Measurements from ENCODE around the gene ZNF200. TPM values are rescaled to one million over a fixed set of nuclear protein-coding genes. Genes with fewer than 3 reads are reported as not detected.
A peak's percentile ranks its signal among the peaks of the same experiment; 100 is the strongest.

The ZNF200 gene
- total and polyA plus RNA-seq, 2 of the 13 experiments (the other 11 are each of a cell fraction or from before 2014, with no cell fraction given), result 3.5 to 16.5 TPM

- Histone ChIP-seq H3K79me2 (ENCODE audit: insufficient read depth, low read length) (no peaks in the 10 kb centered on the region), H3K9me3 (ENCODE audit: low read length) (no peaks in the 10 kb centered on the region), H3K27me3 (ENCODE audit: control insufficient read depth in 1 of 2, insufficient read depth in 2 of 2, low read length in 2 of 2) (no peaks in the 10 kb centered on the region), H3K4me3 (replicated peaks in 1 of 3; ENCODE audit: insufficient read depth in 1 of 3, low read depth in 2 of 3, low read length in 3 of 3) (no peak overlapping the region), H3K4me1 (ENCODE audit: insufficient read depth, low read length) (peaks cover 58% of the 10 kb centered on the region), H3K36me3 (replicated peaks in 1 of 2; ENCODE audit: control insufficient read depth in 1 of 2, insufficient read depth in 2 of 2, low read length in 2 of 2) (no peaks in the 10 kb centered on the region), H2AFZ (ENCODE audit: low read length) (no peak overlapping the region), H3K9ac (ENCODE audit: insufficient read depth, low read depth, low read length) (no peak overlapping the region), H3K27ac (ENCODE audit: extremely low read length, insufficient read depth, low read length) (peak overlapping the region; percentile 36), H3K4me2 (ENCODE audit: low read depth, low read length) (no peak overlapping the region), H4K20me1 (ENCODE audit: insufficient read depth, low read length) (no peaks in the 10 kb centered on the region)
- TF ChIP-seq KDM6A (CRISPR knock-in tag; IDR thresholded peaks at IDR 0.05; ENCODE audit: low read depth), result 0 out of 2 replicates have a peak, but pooled peaks have one; percentile 14
- no peak for TF ChIP-seq PRDM4 (CRISPR knock-in tag; IDR thresholded peaks at IDR 0.05; ENCODE audit: borderline replicate concordance)
- 0 out of 2 replicates have a peak, but pooled peaks have one; percentile 8 for TF ChIP-seq FOXA3 (CRISPR knock-in tag; IDR thresholded peaks at IDR 0.05)
- no peak for TF ChIP-seq MAFG (CRISPR knock-in tag; IDR thresholded peaks at IDR 0.05)
- peak; percentile 52; the same call in 1 of the 2 replicates for TF ChIP-seq SALL1 (CRISPR knock-in tag; IDR thresholded peaks at IDR 0.05)
- TF ChIP-seq FOXP4 (CRISPR knock-in tag; IDR thresholded peaks at IDR 0.05), result peak; percentile 55; the same call in 1 of the 2 replicates
- no peak for TF ChIP-seq FOXP1 (IDR thresholded peaks at IDR 0.05)
- TF ChIP-seq FOXP1 (CRISPR knock-in tag; IDR thresholded peaks at IDR 0.05), result peak; percentile 49; the same call in 1 of the 2 replicates
- TF ChIP-seq NPAS2 (CRISPR knock-in tag; IDR thresholded peaks at IDR 0.05; ENCODE audit: borderline replicate concordance), result no peak
- TF ChIP-seq GATAD2A (CRISPR knock-in tag; IDR thresholded peaks at IDR 0.05), result 0 out of 2 replicates have a peak, but pooled peaks have one; percentile 34
- no peak for TF ChIP-seq ZNF569 (CRISPR knock-in tag; IDR thresholded peaks at IDR 0.05; ENCODE audit: borderline replicate concordance)
- TF ChIP-seq MED1 (CRISPR knock-in tag; IDR thresholded peaks at IDR 0.05), result peak; percentile 36
- no peak for TF ChIP-seq MXD4 (CRISPR knock-in tag; IDR thresholded peaks at IDR 0.05)
- TF ChIP-seq, protein P1, sequence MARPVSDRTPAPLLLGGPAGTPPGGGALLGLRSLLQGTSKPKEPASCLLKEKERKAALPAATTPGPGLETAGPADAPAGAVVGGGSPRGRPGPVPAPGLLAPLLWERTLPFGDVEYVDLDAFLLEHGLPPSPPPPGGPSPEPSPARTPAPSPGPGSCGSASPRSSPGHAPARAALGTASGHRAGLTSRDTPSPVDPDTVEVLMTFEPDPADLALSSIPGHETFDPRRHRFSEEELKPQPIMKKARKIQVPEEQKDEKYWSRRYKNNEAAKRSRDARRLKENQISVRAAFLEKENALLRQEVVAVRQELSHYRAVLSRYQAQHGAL (CRISPR knock-in tag; IDR thresholded peaks at IDR 0.05; ENCODE audit: not compliant biosample characterization), result no peak
- 0 out of 2 replicates have a peak, but pooled peaks have one; percentile 15 for TF ChIP-seq NCOA2 (CRISPR knock-in tag; IDR thresholded peaks at IDR 0.05)
- no TSS peak for BruUV-seq (replicated peaks)
- CTCF ChIA-PET (ENCODE audit: low intra/inter-chr PET ratio, low total read pairs), result no interaction called here
- ATAC-seq, result no peak
- in situ Hi-C loops (cut with HindIII; ENCODE audit: extremely low pct_ligation_motif_present, low pct_unique_long_range_greater_than_20kb) (no loop called here), intact Hi-C loops (cut with micrococcal nuclease; ENCODE audit: unreplicated experiment) (no loop called here)
- FAIRE-seq, result no peak
- DNase-seq (ENCODE audit: low spot score), result no peak
- POLR2A ChIA-PET, result interaction anchor here (4.6 kb wide), 1 partner anchor 15 kb away, joined by 64 read pairs; the partner anchor contains the start of gene ZNF263
- whole genome bisulfite sequencing (ENCODE audit: low lambda C conversion rate), result 67% methylated on average over 1 of the region's 1 CpG
Observed at GRCh38 chr16:3268294-3268693, 33.3 kb upstream of the ZNF200 start.

Measured in HepG2 (cell line).